DLD1 (cell line): Measurements from ENCODE around the gene HSPA14.
"Not testable (repeated sequence)": the region's sequence is repeated elsewhere in the genome, so short reads cannot be mapped to it uniquely, and the experiment has no call there.

Experiments
- in situ Hi-C: cut with HindIII; loops from 2 replicates; pipeline ENCODE4 v1.10.0; 2017; ENCODE audit warnings: low sequenced_read_pairs

Gene HSPA14, protein sequence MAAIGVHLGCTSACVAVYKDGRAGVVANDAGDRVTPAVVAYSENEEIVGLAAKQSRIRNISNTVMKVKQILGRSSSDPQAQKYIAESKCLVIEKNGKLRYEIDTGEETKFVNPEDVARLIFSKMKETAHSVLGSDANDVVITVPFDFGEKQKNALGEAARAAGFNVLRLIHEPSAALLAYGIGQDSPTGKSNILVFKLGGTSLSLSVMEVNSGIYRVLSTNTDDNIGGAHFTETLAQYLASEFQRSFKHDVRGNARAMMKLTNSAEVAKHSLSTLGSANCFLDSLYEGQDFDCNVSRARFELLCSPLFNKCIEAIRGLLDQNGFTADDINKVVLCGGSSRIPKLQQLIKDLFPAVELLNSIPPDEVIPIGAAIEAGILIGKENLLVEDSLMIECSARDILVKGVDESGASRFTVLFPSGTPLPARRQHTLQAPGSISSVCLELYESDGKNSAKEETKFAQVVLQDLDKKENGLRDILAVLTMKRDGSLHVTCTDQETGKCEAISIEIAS

DNA sequence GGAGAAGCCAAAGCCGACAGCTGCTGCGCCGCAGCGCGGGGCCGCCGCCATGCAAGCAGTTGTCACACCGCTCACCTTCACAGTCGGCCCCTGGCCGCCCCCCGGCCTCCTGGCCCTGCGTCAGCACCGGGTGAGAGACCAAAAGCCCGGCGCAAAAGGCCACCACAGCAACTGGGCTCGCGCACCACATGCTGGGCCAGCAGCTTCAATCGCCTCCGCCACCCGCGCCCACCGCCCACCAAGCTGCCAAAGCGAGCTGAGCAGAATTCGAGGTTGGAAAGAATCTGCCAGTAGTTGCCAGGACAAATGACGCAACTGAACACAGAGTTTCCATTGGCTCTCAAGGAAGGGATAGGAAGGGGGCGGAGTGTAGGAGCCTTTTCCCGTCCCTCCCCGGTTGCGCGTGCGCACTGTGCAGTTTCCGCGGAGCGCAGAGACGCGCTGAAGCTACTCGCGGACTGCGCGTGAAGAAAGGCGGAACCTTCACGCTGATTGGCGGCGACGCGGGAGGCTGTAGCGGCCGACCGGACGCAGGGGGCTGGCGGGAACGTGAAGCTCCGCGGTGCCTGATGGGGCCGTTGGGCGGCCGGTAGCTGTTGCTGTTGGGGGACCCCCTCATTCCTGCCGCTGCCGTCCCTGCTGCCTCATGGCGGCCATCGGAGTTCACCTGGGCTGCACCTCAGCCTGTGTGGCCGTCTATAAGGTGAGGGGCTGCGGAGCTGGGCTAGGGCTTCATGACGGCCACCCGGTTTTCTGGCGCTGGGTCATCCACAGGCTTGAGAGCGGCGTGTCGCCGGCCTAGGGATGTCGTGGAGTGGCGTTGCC, at the start of gene HSPA14, which contains the start of the genes CDNF and MSANTD7:
Gene HSPA14 (plus strand): TSS at position 550 of the 825 bp plus-strand sequence. CDS start 97 bp downstream, at position 647.
Gene CDNF (minus strand): TSS at position 281 of the 825 bp plus-strand sequence. CDS start 91 bp downstream, at position 190.
Gene MSANTD7 (plus strand): TSS at position 550 of the 825 bp plus-strand sequence. CDS start 3,979 bp downstream, outside the sequence.
- in situ Hi-C loops = no loop called here

DNA sequence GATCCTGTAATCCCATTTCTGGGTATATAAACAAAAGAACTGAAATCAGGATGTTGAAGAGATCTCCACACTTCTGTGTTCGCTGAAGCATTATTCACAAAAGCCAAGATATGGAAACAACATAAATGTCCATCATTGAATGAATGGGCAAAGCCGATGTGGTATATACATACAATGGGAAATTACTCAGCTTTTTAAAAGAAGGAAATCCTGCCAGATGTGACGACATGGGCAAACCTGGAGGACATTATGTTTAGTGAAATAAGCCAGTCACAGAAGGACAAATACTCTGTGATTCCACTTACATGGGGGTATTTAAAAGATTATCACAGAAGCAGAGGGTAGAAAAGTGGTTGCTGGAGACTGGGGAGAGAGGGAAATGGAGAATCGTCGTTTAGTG, 39.5 kb upstream of the HSPA14 start:
- in situ Hi-C loops = no loop called here

DNA sequence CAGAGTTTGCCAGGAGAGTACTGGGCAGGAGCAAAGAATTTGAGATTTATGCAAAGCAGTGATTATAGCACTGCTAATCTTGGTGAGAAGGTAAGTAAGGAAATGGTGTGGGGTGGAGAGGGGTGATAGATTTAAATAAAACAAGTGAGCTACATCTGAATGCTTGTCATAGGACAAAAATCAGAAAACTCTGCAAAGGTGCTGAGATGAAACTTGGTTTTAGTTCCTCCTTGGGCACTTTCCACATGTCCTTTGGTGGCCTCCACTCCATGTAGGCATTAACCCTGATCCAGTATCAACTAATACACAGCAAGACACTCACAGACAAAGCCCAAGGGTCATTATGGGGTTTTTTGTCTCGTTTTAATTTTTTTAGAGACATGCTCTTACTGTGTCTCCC, 37.7 kb upstream of the HSPA14 start:
- in situ Hi-C loops = no loop called here

DNA sequence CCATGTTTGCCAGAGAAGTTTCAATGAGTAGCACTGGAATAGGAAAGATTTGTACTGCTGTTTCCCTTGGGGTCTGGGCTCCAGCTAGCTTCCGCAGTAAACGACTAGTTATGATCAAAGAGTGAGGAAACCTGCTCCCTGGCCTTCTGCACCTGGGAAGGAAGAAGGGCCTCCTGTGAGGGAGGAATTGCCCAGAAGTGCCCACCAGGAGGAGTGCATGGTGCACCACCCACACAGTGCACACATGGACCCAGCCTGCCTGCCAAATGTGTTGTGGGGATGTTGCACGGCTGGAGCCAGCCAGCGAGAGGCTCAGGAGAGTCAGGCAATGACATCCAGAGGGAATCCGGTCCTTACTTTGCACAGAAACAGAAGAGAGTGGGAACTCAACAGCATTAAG, 36.4 kb upstream of the HSPA14 start:
- in situ Hi-C loops = no loop called here

DNA sequence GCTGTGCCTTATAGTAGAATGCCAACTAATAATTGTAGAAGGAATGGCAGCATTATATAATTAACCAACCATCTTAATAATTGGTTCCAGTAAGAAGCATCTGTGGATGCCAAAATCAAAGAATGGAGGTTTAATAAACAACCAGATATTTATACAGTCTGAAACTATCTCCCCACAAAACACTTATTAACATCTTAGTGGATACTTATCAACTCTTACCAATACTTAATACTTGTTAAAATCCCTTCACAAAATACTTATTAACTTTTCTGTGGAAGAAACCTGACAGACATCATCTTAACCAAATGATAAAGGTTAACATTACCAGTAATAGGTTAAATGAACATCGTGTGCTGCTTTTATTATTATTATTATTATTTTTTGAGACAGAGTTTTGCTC, 34.3 kb upstream of the HSPA14 start:
- in situ Hi-C loops = no loop called here

DNA sequence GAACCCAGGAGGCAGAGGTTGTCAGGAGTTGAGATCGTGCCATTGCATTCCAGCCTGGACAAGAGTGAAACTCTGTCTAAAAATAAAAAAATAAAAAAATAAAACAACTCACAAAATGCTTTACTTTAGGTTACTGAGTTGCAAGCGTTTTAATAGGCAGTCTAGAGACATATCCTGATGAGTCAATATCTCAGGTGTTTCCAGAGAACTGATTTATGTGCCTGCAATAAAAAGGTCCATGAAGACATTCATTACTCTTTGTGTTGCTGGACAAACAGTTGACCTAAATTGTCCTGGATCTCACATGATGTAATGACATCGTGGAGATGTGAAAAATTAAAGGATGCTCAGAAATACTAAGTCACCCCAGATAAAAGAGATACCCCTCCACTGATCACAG, 31.8 kb upstream of the HSPA14 start:
- in situ Hi-C loops = no loop called here

DNA sequence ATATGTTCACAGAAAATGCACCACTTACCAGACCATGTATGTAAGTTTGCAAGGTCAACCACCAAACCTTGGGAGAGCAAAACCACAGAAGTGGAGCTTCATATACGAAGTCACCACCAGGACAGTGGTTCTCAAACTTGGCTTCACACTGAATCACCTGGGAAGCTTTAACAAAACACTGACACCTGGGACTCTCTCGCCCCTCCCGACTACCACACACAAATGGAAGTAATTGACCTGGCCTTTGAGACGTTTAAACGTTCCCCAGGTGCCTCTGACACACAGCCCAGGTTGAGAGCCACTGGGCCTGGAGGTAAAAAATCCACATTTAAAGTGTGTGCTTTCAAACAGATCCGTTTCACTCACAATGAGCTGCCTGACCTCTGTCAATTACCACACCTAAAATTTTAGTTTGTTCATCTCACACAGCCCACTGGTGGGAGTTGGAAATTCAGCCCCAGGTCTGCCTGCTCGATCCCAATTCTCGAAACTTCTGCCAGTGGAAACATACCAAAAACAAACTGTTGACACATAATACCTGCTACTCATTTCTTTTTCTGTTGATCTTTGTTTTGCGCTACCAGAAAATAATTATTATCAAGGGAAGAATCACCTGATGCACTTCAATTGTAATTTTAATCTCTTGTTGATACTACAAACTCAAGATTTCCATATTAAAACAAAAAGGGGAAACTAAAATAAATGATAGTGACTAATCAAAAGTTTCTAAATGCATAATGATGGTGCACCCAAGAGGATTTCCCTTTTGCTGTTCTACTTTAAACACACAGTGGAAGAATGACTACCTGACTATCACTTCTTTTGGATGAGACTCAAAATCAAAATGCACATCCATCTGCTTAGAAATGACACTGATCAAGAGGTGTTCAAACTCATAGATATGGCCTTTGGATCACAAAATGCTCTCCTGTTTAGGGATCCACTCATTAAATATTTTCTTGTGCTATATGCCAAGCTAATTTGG, 26.8 kb upstream of the HSPA14 start:
- in situ Hi-C loops = no loop called here

DNA sequence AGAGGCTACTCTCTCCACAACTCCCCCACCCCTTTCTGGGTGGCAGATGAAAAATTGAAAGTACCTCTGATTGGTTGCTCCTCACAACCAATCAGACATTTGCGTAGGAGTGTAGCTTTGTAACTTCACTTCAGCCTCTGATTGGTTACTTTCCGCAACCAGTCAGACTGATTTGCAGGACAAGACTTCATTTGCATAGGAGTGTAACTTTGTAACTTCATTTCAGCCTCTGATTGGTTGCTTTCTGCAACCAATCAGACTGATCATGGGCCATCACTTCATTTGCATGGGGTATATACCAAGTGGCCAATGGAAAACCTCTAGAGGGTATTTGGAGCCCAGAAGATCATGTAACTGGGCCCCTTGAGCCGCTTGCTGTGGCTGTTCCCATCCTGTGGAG, 25.8 kb upstream of the HSPA14 start:
- in situ Hi-C loops = no loop called here

DNA sequence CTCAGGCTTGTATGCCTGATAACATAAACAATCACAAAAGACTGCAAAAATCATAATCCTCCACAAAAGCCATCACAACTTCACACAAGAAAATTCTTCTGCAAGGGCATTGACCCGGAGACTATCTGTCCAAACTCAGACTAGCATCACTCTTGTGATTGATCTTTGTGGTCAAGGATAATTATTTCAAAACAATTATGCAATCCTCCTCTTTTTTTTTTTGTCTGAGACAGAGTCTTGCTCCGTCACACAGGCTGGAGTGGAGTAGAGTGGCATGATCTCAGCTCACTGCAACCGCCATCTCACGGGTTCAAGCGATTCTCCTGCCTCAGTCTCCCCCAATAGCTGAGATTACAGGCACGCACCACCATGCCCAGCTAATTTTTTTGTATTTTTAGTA, 22.4 kb upstream of the HSPA14 start:
- in situ Hi-C loops = no loop called here

DNA sequence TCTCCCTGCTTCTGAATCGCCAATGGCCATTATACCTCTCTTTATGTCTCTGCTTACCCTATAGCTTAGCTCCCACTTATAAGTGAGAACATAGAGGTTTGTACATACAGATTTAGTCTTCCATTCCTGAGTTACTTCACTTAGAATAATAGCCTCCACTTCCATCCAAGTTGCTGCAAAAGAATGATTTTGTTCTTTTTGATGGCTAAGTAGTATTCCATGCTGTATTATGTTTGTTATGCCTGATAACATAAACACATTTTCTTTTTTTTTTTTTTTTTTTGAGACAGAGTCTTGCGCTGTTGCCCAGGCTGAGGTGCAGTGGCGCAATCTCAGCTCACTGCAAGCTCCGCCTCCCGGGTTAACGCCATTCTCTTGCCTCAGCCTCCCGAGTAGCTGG, 21.4 kb upstream of the HSPA14 start:
- in situ Hi-C loops = not testable (repeated sequence)

DNA sequence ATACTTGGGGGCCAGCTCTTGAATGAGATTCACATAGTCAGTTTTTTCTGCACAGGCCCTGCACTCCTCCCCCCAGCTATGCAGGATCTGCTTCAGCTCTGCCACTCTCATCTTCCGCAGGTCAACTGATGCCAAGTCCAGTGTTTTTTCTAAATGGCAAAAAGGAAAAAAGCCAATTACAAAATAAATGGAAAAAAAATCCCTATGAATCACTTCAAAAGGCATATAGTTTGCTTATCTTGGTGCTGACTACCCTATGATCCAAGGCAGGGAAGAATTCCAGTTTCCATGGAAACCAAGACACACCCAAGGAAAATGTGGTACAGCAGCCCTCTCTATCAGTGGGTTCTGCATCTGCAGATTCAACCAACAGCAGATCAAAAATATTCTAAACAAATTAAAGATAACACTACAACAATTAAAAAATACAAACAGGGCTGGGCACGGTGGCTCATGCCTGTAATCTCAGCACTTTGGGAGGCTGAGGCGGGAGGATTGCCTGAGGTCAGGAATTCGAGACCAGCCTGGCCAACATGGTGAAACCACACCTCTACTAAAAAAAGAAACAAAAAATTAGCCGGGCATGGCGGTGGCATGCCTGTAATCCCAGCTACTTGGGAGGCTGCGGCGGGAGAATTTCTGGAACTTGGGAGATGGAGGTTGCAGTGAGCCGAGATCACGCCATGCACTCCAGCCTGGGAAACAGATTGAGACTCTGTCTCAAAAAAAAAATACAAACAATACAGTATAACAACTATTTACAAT, 17.9 kb upstream of the HSPA14 start:
- in situ Hi-C loops = no loop called here

DNA sequence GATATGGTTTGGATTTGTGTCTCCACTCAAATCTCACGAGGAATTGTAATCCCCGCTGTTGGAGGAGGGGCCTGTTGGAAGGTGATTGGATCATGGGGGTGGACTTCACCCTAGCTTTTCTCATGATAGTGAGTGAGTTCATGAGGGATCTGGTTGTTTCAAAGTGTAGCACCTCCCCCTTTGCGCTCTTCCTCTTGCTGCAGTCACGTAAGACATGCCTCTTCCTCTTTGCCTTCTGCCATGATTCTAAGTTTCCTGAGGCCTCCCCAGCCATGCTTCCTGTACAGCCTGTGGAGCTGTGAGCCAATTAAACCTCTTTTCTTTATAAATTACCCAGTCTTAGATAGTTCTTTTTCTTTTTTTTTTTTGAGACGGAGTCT, 17.3 kb upstream of the HSPA14 start:
- in situ Hi-C loops = no loop called here

DNA sequence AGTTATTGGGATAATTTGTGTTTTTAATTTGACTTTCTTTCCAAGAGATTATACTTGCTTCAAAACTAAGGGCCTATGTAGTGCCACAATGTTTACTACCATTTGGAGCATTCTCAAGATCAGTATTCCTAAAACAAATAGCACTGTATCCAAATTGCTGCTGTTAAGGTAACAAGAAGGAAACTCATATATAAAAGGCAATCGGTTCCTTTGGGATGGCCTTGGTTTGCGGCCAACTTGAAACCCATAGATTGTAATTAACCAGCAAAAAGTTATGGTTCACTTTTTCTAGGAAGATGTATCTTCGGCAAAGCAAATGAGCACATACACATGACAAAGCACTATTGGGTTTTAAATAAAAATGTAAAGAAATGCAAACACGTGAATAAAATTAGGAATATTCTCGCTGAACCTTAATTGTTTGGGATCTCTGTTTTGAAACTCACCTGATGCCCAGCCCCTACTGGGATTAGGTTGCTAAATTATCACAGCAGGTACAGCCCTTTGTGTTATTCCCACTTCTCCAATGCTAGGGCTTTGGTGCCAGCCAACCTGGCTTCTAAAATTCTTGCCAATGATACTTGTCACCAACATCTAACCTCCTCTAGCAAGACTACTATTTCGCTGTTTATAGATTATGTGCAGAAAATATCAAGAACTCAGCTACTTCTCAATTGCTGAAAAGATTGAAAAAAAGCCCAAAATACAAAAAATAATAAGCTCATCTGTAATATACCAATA, 16.3 kb upstream of the HSPA14 start:
- in situ Hi-C loops = no loop called here

DNA sequence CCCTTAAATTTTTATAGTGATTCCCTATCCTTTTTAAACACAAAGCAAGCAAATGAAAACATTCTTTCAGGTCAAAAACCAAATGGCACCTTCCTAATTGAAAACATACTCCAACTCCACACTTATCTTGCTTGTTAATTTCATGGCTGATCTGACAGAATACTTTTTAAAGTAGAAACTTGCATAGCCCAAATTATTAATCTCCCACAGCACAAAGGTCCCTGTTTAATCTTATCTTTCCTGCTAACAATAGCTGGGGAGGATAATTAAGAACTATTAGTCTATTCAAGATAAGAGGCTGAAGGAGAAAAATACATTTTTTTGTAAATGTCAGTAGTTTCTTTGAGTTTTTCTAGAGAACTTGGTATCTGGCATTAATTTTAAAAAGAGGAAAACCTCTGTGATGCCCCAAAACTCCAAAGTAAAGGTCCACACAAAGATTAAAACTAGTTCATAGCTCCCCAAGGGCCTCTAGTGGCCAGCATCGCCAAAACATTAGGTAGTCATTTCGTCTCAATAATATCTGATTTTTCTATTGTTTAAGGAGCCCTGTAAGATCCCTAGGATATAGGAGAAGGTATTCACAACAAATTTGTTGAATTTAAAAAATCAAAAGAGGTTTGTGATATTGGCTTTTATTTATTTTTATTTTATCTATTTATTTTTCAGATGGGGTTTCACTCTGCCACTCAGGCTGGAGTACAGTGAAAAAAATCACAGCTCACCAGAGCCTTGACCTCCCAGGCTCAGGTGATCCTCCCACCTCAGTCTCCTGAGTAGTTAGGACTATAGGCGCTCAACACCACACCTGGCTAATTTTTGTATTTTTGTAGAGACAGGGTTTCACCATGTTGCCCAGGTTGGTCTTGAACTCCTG, 15.0 kb upstream of the HSPA14 start:
- in situ Hi-C loops = no loop called here

DNA sequence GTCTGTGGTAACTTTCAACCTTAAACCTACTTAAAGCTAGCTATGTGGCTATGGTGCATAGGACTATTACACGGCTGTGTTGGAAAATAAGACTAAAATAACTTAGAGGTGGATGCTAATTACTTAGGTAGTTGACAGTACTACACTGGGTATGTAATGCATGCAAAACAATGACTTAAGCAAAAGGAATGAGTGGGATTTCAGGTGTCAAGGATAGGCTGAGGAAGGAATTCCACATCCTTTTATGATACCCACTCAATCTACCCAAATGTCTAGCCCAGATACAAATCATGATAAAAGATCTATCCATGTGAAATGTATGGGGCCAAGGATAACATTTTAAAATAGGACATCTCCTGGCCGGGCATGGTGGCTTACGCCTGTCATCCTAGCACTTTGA, 14.1 kb upstream of the HSPA14 start:
- in situ Hi-C loops = no loop called here

DNA sequence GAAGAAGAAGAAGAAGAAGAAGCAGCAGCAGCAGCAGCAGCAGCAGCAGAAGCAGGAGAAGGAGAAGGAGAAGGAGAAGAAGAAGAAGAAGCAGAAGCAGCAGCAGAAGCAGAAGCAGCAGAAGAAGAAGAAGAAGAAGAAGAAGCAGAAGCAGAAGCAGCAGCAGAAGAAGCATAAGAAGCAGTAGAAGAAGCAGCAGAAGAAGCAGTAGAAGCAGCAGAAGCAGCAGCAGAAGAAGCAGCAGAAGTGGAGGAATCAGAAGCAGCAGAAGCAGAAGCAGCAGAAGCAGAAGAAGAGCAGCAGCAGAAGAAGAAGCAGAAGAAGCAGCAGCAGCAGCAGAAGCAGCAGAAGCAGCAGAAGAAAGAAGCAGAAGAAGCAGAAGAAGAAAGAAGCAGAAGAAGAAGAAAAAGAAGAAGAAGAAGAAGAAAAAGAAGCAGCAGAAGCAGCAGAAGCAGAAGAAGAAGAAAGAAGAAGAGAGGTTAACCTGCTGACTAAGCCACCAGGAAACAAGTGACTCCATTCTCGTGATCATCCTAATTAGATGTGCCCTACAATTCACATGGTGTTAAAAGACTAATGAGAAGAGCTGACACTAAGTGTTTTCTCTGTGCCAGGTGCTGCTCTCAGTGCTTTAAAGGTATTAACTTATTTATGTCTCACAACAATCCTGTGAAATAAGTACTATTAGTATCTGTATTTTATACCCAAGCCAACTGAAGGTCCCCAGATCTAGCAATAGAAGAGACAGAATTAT, 11.9 kb upstream of the HSPA14 start:
- in situ Hi-C loops = no loop called here

DNA sequence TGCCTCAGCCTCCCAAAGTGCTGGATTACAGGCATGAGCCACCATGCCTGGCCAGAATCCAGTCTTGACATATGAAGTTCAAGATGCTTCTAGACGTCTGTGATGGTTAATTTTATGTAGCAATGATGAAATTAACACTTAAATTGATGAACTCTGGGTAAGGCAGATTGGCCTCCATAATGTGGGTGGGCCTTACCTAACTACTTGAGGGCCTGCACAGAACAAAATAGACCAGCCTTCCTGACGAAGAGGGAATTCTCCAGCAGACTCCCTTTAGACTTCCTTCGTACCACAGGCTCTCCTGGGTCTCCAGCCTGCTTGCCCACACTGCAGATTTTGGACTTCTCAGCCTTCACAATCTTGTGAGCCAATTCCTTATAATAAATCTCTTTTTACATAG, 5.0 kb upstream of the HSPA14 start:
- in situ Hi-C loops = no loop called here
